Measurements from ENCODE around the gene FRAS1. TPM values are rescaled to one million over a fixed set of nuclear protein-coding genes. Genes with fewer than 3 reads are reported as not detected.

Gene FRAS1
- total and polyA plus RNA-seq, 9 of the 15 experiments (the other 6 are each of a cell fraction or from before 2014, with no cell fraction given): under 0.01 to 0.11 (median 0.04) TPM; not detected in 2

- no peak for TF ChIP-seq HNRNPH1 (optimal IDR thresholded peaks at IDR 0.05; ENCODE audit: low read depth, low read length)
Measured at GRCh38 chr4:78065508-78066192, 8.5 kb downstream of the FRAS1 start (continued).

GRCh38 chr4:78068481-78068880 is 11.4 kb downstream of the FRAS1 start:
- ATAC-seq (no peak), DNase-seq (ENCODE audit: extremely low read depth in 1 of 4, low spot score in 3 of 4) (no peak), FAIRE-seq (no peak)
- no peaks in the 10 kb centered on the region for H3K9me1 ChIP-seq (ENCODE audit: control insufficient read depth, insufficient read depth, low read length)
- no peak overlapping the region for H3K4me2 ChIP-seq (ENCODE audit: insufficient read depth, low read length)
- ChIA-PET CTCF (ENCODE audit: low intra/inter-chr PET ratio) (no interaction called here), POLR2A (no interaction called here)
- H3K27ac ChIP-seq (ENCODE audit: extremely low read depth, low read depth, low read length): no peak overlapping the region
- intact Hi-C loops (cut with micrococcal nuclease): no loop called here
- H3K4me1 ChIP-seq (replicated peaks in 1 of 2; ENCODE audit: control insufficient read depth in 2 of 2, insufficient read depth in 2 of 2, low read length in 2 of 2): no peaks in the 10 kb centered on the region
- H2AFZ ChIP-seq (ENCODE audit: low read depth, low read length): no peak overlapping the region
- TF ChIP-seq EP300 (IDR thresholded peaks at IDR 0.05; ENCODE audit: low read length) (no peak), ZNF778 (CRISPR knock-in tag; IDR thresholded peaks at IDR 0.05) (no peak), MBD2 (IDR thresholded peaks at IDR 0.05; ENCODE audit: borderline replicate concordance, low read depth) (no peak), U2AF1 (optimal IDR thresholded peaks at IDR 0.05; ENCODE audit: low read depth, low read length) (no peak), TBP (optimal IDR thresholded peaks at IDR 0.05; ENCODE audit: low read depth, low read length) (no peak), ATF1 (CRISPR knock-in tag; IDR thresholded peaks at IDR 0.05) (no peak), ATF1 (tag; IDR thresholded peaks at IDR 0.05) (no peak), CBFA2T2 (conservative IDR thresholded peaks at IDR 0.05) (no peak), ELK3 (CRISPR knock-in tag; IDR thresholded peaks at IDR 0.05) (no peak)
- H3K4me3 ChIP-seq: no peak overlapping the region
- BruUV-seq (replicated peaks): no TSS peak
- H3K79me2 ChIP-seq (ENCODE audit: control insufficient read depth, insufficient read depth, low read length): no peaks in the 10 kb centered on the region
- in situ Hi-C loops (cut with MboI): no loop called here
- no peaks in the 10 kb centered on the region for H4K20me1 ChIP-seq (replicated peaks; ENCODE audit: control insufficient read depth, insufficient read depth, low read length)
- H3K27me3 ChIP-seq (ENCODE audit: control insufficient read depth in 2 of 2, insufficient read depth in 2 of 2, low read length in 2 of 2): no peaks in the 10 kb centered on the region; a peak in 1 of 5 replicates
- H3K36me3 ChIP-seq (ENCODE audit: control insufficient read depth, insufficient read depth, low read length): no peaks in the 10 kb centered on the region
- no peaks in the 10 kb centered on the region for H3K9me3 ChIP-seq (replicated peaks; ENCODE audit: control insufficient read depth, insufficient read depth, low read depth, low read length)
- H3K9ac ChIP-seq (ENCODE audit: insufficient read depth in 1 of 2, low read depth in 2 of 2, low read length in 2 of 2): no peak overlapping the region
- 0% methylated on average over 1 of the region's 1 CpG for WGBS (ENCODE audit: insufficient coverage, low coverage, missing lambda C conversion rate)
